Ishikawa (cell line): ENCODE measurements around the gene TAF15.

Source experiments
- CEBPB ChIP-seq: IDR thresholded peaks from 2 replicates; pipeline ENCODE4 v1.6.1; 2012
- CREB1 ChIP-seq: IDR thresholded peaks from 2 replicates; pipeline ENCODE4 v1.6.1; 2012; ENCODE audit warnings: low read depth
- EGR1 ChIP-seq: IDR thresholded peaks from 2 replicates; pipeline ENCODE4 v1.6.1; 2012
- EP300 ChIP-seq: IDR thresholded peaks from 2 replicates; pipeline ENCODE4 v1.6.1; 2012; ENCODE audit warnings: borderline replicate concordance
- FOXM1 ChIP-seq: IDR thresholded peaks from 2 replicates; pipeline ENCODE4 v1.6.1; 2012; ENCODE audit warnings: low read depth, borderline replicate concordance
- NFIC ChIP-seq: IDR thresholded peaks from 2 replicates; pipeline ENCODE4 v1.6.1; 2012
- RAD21 ChIP-seq: IDR thresholded peaks from 2 replicates; pipeline ENCODE4 v1.6.1; 2012; ENCODE audit warnings: low read depth
- REST ChIP-seq: IDR thresholded peaks from 2 replicates; pipeline ENCODE4 v1.6.1; 2012; ENCODE audit warnings: low read depth, mild to moderate bottlenecking
- TAF1 ChIP-seq: IDR thresholded peaks from 2 replicates; pipeline ENCODE4 v1.6.1; 2012; ENCODE audit warnings: low read depth, mild to moderate bottlenecking
- TCF12 ChIP-seq: IDR thresholded peaks from 2 replicates; pipeline ENCODE4 v1.6.1; 2012; ENCODE audit warnings: low read depth
- TEAD4 ChIP-seq: IDR thresholded peaks from 2 replicates; pipeline ENCODE4 v1.6.1; 2012
- USF1 ChIP-seq: IDR thresholded peaks from 2 replicates; pipeline ENCODE4 v1.6.1; 2012
- YY1 ChIP-seq: IDR thresholded peaks from 2 replicates; pipeline ENCODE4 v1.6.1; 2012; ENCODE audit warnings: low read depth
- ZBTB7A ChIP-seq: IDR thresholded peaks from 2 replicates; pipeline ENCODE4 v1.6.1; 2012; ENCODE audit warnings: low read depth
- TF ChIP-seq, protein P1 (sequence below): IDR thresholded peaks from 2 replicates; pipeline ENCODE4 v1.6.1; 2012

Gene TAF15

GRCh38 chr17:35804658-35805192 is 4.6 kb upstream of the TAF15 start:
- TF ChIP-seq RAD21 (peak; percentile 89), TAF1 (no peak), NFIC (no peak)

DNA sequence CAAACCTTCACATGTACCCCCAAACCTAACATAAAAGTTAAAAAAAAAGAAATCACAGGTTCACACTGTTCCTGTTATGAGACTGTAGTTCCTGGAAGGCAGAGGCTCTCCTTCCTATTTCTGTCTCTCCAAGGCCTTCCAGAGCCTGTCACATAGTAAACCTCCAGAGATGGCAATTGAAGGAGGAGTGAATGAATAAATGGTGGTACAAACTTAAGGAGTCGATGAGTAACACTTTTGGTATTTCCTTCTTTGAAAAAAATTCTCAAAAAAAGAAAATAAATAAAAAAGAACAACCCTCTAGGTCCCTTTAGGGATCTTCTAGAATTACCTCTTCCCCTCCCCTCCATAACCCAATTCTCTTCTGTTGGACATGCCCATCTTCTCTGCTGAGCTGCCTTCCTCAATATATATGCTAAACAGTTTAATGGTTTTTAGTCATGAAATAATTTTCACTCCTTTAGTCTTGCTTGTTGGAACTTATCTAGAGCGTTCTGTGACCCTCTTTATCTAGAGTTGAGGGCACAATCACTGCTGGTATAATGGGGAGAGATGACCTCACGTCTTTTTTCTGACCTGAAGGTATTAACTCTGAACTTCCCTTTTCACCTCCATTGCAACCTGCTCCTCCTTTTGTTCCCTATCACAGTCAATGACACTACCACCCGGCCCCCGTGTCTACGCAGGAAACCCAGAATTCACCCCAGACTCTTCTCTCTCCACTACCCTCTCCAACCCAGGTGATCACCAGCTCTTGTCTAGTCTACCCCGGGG is 1.7 kb upstream of the TAF15 start:
- TF ChIP-seq TEAD4 (no peak), FOXM1 (no peak), ZBTB7A (no peak)

- no peak for TF ChIP-seq YY1
- no peak for TF ChIP-seq NFIC
- TF ChIP-seq RAD21, result no peak
- no peak for TF ChIP-seq CEBPB
- no peak for TF ChIP-seq FOXM1
- no peak for TF ChIP-seq USF1
- TF ChIP-seq REST, result no peak
- TF ChIP-seq EP300, result no peak
- TF ChIP-seq, protein P1, sequence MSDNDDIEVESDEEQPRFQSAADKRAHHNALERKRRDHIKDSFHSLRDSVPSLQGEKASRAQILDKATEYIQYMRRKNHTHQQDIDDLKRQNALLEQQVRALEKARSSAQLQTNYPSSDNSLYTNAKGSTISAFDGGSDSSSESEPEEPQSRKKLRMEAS, result no peak
- no peak for TF ChIP-seq TEAD4
- TF ChIP-seq EGR1, result no peak
- TF ChIP-seq CREB1, result no peak
- no peak for TF ChIP-seq TCF12
- TF ChIP-seq TAF1, result no peak
Observed at GRCh38 chr17:35808240-35808961, 883 bp upstream of the TAF15 start.

- no peak for TF ChIP-seq REST
- TF ChIP-seq TAF1, result no peak
Observed at GRCh38 chr17:35809855-35810461, 674 bp downstream of the TAF15 start.

DNA sequence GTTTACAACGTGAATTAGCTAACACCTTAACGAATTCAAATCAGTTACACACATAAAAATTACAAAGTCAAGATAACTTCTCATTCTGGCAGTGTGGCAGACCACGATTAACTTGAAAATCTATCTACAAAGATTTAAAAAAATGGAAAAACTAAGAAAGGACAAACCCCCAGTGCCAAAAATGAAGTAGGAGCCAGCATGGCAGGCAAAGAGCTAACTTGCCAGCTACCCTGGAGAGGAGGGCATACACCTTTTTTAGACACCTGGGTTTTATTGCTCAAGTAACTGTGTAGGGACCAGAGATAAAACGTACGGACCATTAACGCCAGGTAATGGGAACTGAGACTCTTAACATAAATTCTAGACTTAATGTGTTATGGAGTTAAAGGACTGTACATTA is 2.5 kb downstream of the TAF15 start:
- TF ChIP-seq CREB1 (no peak), TAF1 (no peak), CEBPB (no peak)

DNA sequence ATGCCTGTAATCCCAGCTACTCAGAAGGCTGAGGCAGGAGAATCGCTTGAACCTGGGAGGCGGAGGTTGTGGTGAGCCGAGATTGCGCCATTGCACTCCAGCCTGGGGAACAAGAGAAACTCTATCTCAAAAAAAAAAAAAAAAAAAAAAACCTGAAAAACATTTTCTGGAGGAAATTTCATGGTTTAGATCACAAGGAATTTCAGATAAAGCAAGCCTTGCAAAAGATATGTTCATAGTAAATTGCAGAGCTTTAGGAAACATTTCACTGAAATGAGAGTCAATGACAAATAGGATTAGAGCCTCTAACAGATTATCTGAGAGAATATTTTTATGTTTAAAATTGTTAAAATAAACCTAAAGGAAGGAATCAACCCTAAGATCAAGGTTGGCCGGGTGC is 3.2 kb downstream of the TAF15 start:
- TF ChIP-seq TEAD4 (no peak), TAF1 (no peak), REST (no peak)
